ENCODE results near the gene TXNL1. TPM values are rescaled to one million over a fixed set of nuclear protein-coding genes. Genes with fewer than 3 reads are reported as not detected.

Gene TXNL1
- total RNA-seq, 1 experiment from 2014 or later: 54.5 TPM

DNA sequence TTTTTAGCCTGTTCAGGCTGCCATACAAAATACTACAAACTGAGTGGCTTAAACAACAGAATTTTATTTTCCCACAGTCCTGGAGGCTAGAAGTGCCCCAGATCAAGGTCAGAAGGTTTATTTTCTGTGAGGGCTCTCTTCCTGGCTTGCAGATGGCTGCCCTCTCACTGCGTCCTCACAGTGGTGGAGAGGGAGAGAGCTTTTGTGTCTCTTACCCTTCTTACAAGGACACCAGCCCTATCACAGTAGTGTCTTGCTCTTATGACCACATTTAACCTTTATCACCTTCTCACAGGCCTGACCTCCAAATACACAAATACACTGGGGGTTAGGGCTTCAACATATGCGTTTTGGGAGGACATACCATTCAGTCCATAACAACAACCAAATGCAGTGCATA is 24.5 kb upstream of the TXNL1 start:
- BruUV-seq (replicated peaks): no TSS peak
- Histone ChIP-seq H3K79me2 (ENCODE audit: low read depth) (no peaks in the 10 kb centered on the region), H3K4me3 (no peak overlapping the region)

DNA sequence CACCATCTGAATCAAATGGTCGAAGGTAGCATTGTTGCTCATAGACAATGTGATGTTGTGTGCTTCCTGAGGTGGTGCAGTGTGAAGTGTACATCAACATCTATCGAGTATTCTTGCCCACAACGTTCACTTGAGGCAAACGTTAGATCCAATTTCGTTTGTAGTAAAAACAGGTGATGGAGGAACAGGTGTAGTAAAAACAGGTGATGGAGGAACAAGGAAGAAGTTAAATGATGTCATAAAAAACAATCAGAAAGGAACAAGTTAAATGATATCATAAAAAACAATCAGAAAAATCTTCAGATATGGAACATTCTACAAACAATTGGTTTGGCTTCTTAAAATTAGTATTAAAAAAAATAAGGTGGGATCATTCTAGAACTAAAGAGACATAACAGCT is 24.1 kb upstream of the TXNL1 start:
- no TSS peak for BruUV-seq (replicated peaks)
- Histone ChIP-seq H3F3A (ENCODE audit: insufficient read depth, low read depth) (no peaks in the 10 kb centered on the region), H3K27me3 (ENCODE audit: insufficient read depth, low read depth) (no peaks in the 10 kb centered on the region), H2AFZ (no peak overlapping the region), H3K4me2 (no peak overlapping the region), H3K9me2 (ENCODE audit: insufficient read depth) (no peaks in the 10 kb centered on the region; the same call in 1 of the 2 replicates), H3K4me1 (replicated peaks; ENCODE audit: insufficient read depth) (no peaks in the 10 kb centered on the region), H4K20me1 (ENCODE audit: insufficient read depth) (no peaks in the 10 kb centered on the region), H3K9me3 (ENCODE audit: insufficient read depth, low read depth) (no peaks in the 10 kb centered on the region), H3K79me2 (ENCODE audit: low read depth) (no peaks in the 10 kb centered on the region), H3K36me3 (ENCODE audit: low read depth) (no peaks in the 10 kb centered on the region), H3K4me3 (no peak overlapping the region), H3K27ac (no peak overlapping the region)
- intact Hi-C loops (cut with micrococcal nuclease; ENCODE audit: unreplicated experiment): no loop called here
- no peak for DNase-seq
- CTCF ChIA-PET: no interaction called here
- TF ChIP-seq EZH2 (IDR thresholded peaks at IDR 0.05; ENCODE audit: low read depth): no peak
- TF ChIP-seq, protein P1, sequence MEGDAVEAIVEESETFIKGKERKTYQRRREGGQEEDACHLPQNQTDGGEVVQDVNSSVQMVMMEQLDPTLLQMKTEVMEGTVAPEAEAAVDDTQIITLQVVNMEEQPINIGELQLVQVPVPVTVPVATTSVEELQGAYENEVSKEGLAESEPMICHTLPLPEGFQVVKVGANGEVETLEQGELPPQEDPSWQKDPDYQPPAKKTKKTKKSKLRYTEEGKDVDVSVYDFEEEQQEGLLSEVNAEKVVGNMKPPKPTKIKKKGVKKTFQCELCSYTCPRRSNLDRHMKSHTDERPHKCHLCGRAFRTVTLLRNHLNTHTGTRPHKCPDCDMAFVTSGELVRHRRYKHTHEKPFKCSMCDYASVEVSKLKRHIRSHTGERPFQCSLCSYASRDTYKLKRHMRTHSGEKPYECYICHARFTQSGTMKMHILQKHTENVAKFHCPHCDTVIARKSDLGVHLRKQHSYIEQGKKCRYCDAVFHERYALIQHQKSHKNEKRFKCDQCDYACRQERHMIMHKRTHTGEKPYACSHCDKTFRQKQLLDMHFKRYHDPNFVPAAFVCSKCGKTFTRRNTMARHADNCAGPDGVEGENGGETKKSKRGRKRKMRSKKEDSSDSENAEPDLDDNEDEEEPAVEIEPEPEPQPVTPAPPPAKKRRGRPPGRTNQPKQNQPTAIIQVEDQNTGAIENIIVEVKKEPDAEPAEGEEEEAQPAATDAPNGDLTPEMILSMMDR (conservative IDR thresholded peaks at IDR 0.05): no peak
- POLR2A ChIA-PET (ENCODE audit: unreplicated experiment): no interaction called here

More for the DNA sequence above, 24.5 kb upstream of the TXNL1 start:
- Histone ChIP-seq H3K4me1 (replicated peaks; ENCODE audit: insufficient read depth) (no peaks in the 10 kb centered on the region), H3K4me2 (no peak overlapping the region), H3K9me3 (ENCODE audit: insufficient read depth, low read depth) (no peaks in the 10 kb centered on the region), H4K20me1 (ENCODE audit: insufficient read depth) (no peaks in the 10 kb centered on the region), H3K27ac (no peak overlapping the region), H3K9me2 (ENCODE audit: insufficient read depth) (no peaks in the 10 kb centered on the region; the same call in 1 of the 2 replicates), H3F3A (ENCODE audit: insufficient read depth, low read depth) (no peaks in the 10 kb centered on the region), H3K27me3 (ENCODE audit: insufficient read depth, low read depth) (no peaks in the 10 kb centered on the region), H3K36me3 (ENCODE audit: low read depth) (no peaks in the 10 kb centered on the region), H2AFZ (no peak overlapping the region)
- TF ChIP-seq, protein P1 (conservative IDR thresholded peaks at IDR 0.05): no peak
- no peak for TF ChIP-seq EZH2 (IDR thresholded peaks at IDR 0.05; ENCODE audit: low read depth)
- intact Hi-C loops (cut with micrococcal nuclease; ENCODE audit: unreplicated experiment): no loop called here
- DNase-seq: no peak
- ChIA-PET POLR2A (ENCODE audit: unreplicated experiment) (no interaction called here), CTCF (no interaction called here)

DNA sequence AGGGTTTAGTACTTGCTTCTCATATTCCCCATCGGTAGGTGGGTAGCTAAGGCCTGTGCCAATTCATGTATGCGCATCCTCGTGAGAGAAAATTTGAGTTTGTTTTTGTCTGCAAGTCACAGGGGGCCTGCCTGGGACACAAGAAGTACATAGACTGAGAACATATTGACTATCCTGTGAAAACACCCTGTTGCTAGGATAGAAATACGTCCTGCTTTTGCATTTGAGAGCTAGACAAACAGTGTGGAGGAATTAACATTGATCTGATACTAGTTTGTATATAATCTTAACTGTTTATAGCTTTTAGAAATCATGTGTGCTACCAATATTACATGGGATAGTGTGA is 23.6 kb upstream of the TXNL1 start:
- Histone ChIP-seq H3K4me3 (no peak overlapping the region), H2AFZ (no peak overlapping the region), H3K27me3 (ENCODE audit: insufficient read depth, low read depth) (no peaks in the 10 kb centered on the region), H3K79me2 (ENCODE audit: low read depth) (no peaks in the 10 kb centered on the region), H3K27ac (no peak overlapping the region), H3K36me3 (ENCODE audit: low read depth) (no peaks in the 10 kb centered on the region), H3K9me2 (ENCODE audit: insufficient read depth) (no peaks in the 10 kb centered on the region; the same call in 1 of the 2 replicates), H4K20me1 (ENCODE audit: insufficient read depth) (no peaks in the 10 kb centered on the region), H3F3A (ENCODE audit: insufficient read depth, low read depth) (no peaks in the 10 kb centered on the region), H3K9me3 (ENCODE audit: insufficient read depth, low read depth) (no peaks in the 10 kb centered on the region), H3K4me2 (no peak overlapping the region), H3K4me1 (replicated peaks; ENCODE audit: insufficient read depth) (no peaks in the 10 kb centered on the region)
- ChIA-PET POLR2A (ENCODE audit: unreplicated experiment) (no interaction called here), CTCF (no interaction called here)
- intact Hi-C loops (cut with micrococcal nuclease; ENCODE audit: unreplicated experiment): no loop called here
- TF ChIP-seq EZH2 (IDR thresholded peaks at IDR 0.05; ENCODE audit: low read depth): no peak
- no TSS peak for BruUV-seq (replicated peaks)
- DNase-seq: no peak

DNA sequence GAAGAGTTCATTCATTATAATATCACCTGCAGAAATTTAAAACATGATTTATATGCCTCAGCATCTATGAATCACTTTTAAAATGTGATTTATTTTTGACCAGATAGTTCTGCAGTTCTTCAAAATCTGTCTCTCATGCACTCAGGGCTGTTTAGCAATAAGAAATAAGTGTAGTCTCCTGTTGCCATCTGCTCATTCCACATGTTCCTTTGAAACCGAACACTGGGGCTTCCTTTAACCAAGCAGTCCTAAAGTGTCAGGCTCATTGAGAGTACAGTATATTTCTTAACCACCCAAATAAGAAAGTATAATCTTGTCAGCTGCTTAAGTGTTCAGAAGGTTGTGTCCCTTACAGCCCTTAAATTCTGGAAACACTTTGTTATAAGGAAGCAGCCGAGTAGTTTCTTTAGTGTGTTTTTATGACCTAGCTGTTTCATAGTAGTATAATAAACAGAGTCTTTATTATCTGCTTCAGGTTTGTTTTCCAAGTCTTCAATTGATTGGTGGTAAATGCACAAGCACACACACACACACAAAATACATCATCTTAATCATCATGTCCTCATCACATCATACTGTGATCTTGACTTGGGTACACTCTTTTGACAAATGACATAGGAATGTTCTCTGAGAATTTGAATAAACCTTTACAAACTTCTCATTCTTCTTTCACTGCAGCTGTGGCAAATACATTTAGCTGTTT is 23.1 kb upstream of the TXNL1 start:
- POLR2A ChIA-PET (ENCODE audit: unreplicated experiment): no interaction called here
- H2AFZ ChIP-seq: no peak overlapping the region
- BruUV-seq (replicated peaks): no TSS peak

More for the DNA sequence above, 23.1 kb upstream of the TXNL1 start:
- no peak overlapping the region for H3K4me2 ChIP-seq
- no peaks in the 10 kb centered on the region for H3K36me3 ChIP-seq (ENCODE audit: low read depth)
- CTCF ChIA-PET: no interaction called here
- no peaks in the 10 kb centered on the region for H3F3A ChIP-seq (ENCODE audit: insufficient read depth, low read depth)
- H3K9me2 ChIP-seq (ENCODE audit: insufficient read depth): no peaks in the 10 kb centered on the region; the same call in 1 of the 2 replicates
- H3K27me3 ChIP-seq (ENCODE audit: insufficient read depth, low read depth): no peaks in the 10 kb centered on the region
- no peaks in the 10 kb centered on the region for H3K4me1 ChIP-seq (replicated peaks; ENCODE audit: insufficient read depth)
- H3K79me2 ChIP-seq (ENCODE audit: low read depth): no peaks in the 10 kb centered on the region
- TF ChIP-seq EZH2 (IDR thresholded peaks at IDR 0.05; ENCODE audit: low read depth): no peak
- H4K20me1 ChIP-seq (ENCODE audit: insufficient read depth): no peaks in the 10 kb centered on the region
- no peak overlapping the region for H3K27ac ChIP-seq
- no peak for DNase-seq
- intact Hi-C loops (cut with micrococcal nuclease; ENCODE audit: unreplicated experiment): no loop called here
- no peak overlapping the region for H3K4me3 ChIP-seq
- no peaks in the 10 kb centered on the region for H3K9me3 ChIP-seq (ENCODE audit: insufficient read depth, low read depth)

All from PC-9 (cell line).